Stimulated activated CD4-positive, alpha-beta T cell treated with anti-CD3 and anti-CD28 coated beads, Interleukin-2, amount 100 ng/mL, for 48 hours (primary cell): Measurements from ENCODE around the gene IL3.

Experiments
- DNase-seq, 2 donors: peaks; one replicate each; pipeline ENCODE4 v3.0.0-alpha.2; 2020

Gene IL3

GRCh38 chr5:132057498-132058255 lies 2.8 kb upstream of the IL3 start:
- peak in 1 of 2 donors; percentile 0 for DNase-seq

GRCh38 chr5:132058646-132059042 lies 1.8 kb upstream of the IL3 start:
- no peak for DNase-seq

GRCh38 chr5:132059043-132059695 lies 1.3 kb upstream of the IL3 start:
- peak in 1 of 2 donors; percentile 2 for DNase-seq

GRCh38 chr5:132059696-132060500 lies 557 bp upstream of the IL3 start:
- DNase-seq = no peak

- peak; percentile 90 to 92 for DNase-seq
Observed at GRCh38 chr5:132063090-132063911, 2.8 kb downstream of the IL3 start.

- DNase-seq = no peak
Observed at GRCh38 chr5:132064140-132064539, 3.7 kb downstream of the IL3 start.

GRCh38 chr5:132064738-132065331 lies 4.4 kb downstream of the IL3 start:
- DNase-seq = peak; percentile 88 to 90

- DNase-seq = peak; percentile 54 to 60
Observed at GRCh38 chr5:132065351-132065937, 5.0 kb downstream of the IL3 start.

- DNase-seq = no peak
Observed at GRCh38 chr5:132065951-132066701, 5.7 kb downstream of the IL3 start.

- DNase-seq = no peak
Observed at GRCh38 chr5:132066871-132067270, 6.4 kb downstream of the IL3 start.

- DNase-seq = no peak
Observed at GRCh38 chr5:132067451-132067850, 7.0 kb downstream of the IL3 start.

- no peak for DNase-seq
Observed at GRCh38 chr5:132067941-132068808, 7.7 kb downstream of the IL3 start.

- DNase-seq = no peak
Observed at GRCh38 chr5:132069561-132069960, 9.1 kb downstream of the IL3 start.

GRCh38 chr5:132069994-132070393 lies 9.5 kb downstream of the IL3 start:
- DNase-seq = no peak

GRCh38 chr5:132070460-132071337 lies 10.2 kb downstream of the IL3 start:
- DNase-seq = peak; percentile 43 to 44

- no peak for DNase-seq
Observed at GRCh38 chr5:132071338-132071707, 10.9 kb downstream of the IL3 start.

- DNase-seq = no peak
Observed at GRCh38 chr5:132072070-132072469, 11.6 kb downstream of the IL3 start.

- DNase-seq = no peak
Observed at GRCh38 chr5:132072528-132072927, 12.1 kb downstream of the IL3 start.
